Measurements from ENCODE around the gene SLC35E1. TPM values are rescaled to one million over a fixed set of nuclear protein-coding genes. Genes with fewer than 3 reads are reported as not detected.

The SLC35E1 gene
- total and polyA plus RNA-seq, 2 of the 4 experiments (the other 2 are of a cell fraction): 22.6 to 38.0 TPM

DNA sequence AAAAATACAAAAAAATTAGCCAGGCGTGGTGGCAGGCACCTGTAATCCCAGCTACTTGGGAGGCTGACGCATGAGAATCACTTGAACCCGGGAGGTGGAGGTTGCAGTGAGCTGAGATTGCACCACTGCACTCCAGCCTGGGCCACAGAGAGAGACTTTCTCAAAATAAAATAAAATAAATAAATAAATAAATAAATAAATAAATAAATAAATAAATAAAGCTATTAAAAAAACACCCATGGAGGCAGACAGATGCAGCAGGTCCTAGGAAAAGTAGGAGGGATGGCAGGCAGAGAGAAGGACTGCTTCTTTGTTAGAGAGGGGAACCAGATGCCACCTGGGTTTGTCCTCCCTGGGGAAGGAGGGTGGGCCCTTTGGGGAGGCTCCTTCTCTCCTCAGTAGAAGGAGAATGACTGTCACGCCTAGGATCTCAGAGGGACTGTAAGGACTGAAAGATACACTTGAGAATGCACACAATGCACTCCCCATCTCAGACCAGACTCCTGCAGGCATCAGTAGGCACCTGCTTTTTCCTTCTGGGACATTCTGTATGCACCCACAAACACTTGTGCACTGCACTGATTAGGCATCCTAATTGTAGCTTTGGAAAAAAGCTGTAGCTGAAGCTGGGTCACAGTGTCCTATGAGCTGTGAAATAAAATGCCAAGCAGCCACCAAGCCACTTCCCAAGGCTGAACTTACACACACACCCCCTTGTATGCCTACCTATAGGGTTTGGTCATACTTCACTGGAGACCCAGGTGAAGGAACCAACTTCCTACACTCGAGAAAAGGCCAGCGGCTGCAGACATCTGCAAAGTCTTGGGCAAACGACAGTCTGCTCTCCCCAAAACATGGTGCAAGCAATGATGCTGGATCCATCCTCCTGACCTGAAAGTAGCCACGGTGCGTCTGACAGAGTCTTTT is 18.9 kb upstream of the SLC35E1 start:
- H2AK5ac ChIP-seq (ENCODE audit: low read depth, low read length): no peak overlapping the region
- H4K8ac ChIP-seq (ENCODE audit: low read depth in 2 of 2, low read length in 2 of 2): no peak overlapping the region
- H3K9me3 ChIP-seq (ENCODE audit: control insufficient read depth, insufficient read depth, low read length): no peaks in the 10 kb centered on the region
- H3K9me1 ChIP-seq (ENCODE audit: insufficient read depth, low read length): peaks cover 69% of the 10 kb centered on the region
- BruUV-seq (replicated peaks): no TSS peak
- no peak overlapping the region for H3K27ac ChIP-seq (ENCODE audit: insufficient read depth, low read length)
- no peak overlapping the region for H3K9ac ChIP-seq (ENCODE audit: low read depth, low read length)
- no peak overlapping the region for H3K14ac ChIP-seq (replicated peaks; ENCODE audit: low read depth, low read length)
- peaks cover 30% of the 10 kb centered on the region for H3K4me1 ChIP-seq (ENCODE audit: control insufficient read depth, insufficient read depth, low read length)
- CTCF ChIA-PET: no interaction called here
- intact Hi-C loops (cut with micrococcal nuclease) (no loop called here), dilution Hi-C loops (cut with HindIII; ENCODE audit: low sequenced_read_pairs, unreplicated experiment) (no loop called here), in situ Hi-C loops (cut with MboI; ENCODE audit: low sequenced_read_pairs) (no loop called here)
- POLR2A ChIA-PET (ENCODE audit: unreplicated experiment): no interaction called here
- peaks cover 100% of the 10 kb centered on the region for H4K20me1 ChIP-seq (ENCODE audit: insufficient read depth, low read length)
- H3K27me3 ChIP-seq (ENCODE audit: control insufficient read depth, insufficient read depth, low read length): no peaks in the 10 kb centered on the region
- H3K18ac ChIP-seq (ENCODE audit: low read depth, low read length): no peak overlapping the region
- no peak overlapping the region for H2AFZ ChIP-seq (replicated peaks; ENCODE audit: low read length, poor library complexity)
- H4K91ac ChIP-seq (ENCODE audit: insufficient read depth, low read depth, low read length): no peak overlapping the region
- DNase-seq (no peak), ATAC-seq (ENCODE audit: low read depth) (no peak)
- no peak overlapping the region for H2BK20ac ChIP-seq (ENCODE audit: low read depth, low read length)
- 71% methylated on average over 3 of the region's 9 CpGs; no CpG with 5 or more reads in 1 of the 2 experiments for WGBS, 2 experiments (ENCODE audit: extremely low coverage in 2 of 2, insufficient read length in 1 of 2)
- no peak overlapping the region for H2BK120ac ChIP-seq (ENCODE audit: low read depth, low read length)
- H3K4ac ChIP-seq (ENCODE audit: low read depth, low read length): no peak overlapping the region; the same call in 1 of the 2 replicates
- H2BK15ac ChIP-seq (ENCODE audit: low read depth, low read length): no peak overlapping the region
- H3K56ac ChIP-seq (ENCODE audit: extremely low read depth, insufficient read depth, low read length): no peak overlapping the region
- no peak overlapping the region for H3K4me3 ChIP-seq (ENCODE audit: insufficient read depth, low read depth, low read length)
- H3K23ac ChIP-seq (ENCODE audit: low read depth, low read length): no peak overlapping the region
- H2BK5ac ChIP-seq (ENCODE audit: low read depth, low read length, poor library complexity, severe bottlenecking): no peak overlapping the region
- no peak overlapping the region for H4K5ac ChIP-seq (ENCODE audit: low read depth, low read length)
- no peak overlapping the region for H2AK9ac ChIP-seq (replicated peaks; ENCODE audit: low read depth, low read length, poor library complexity)
- no peaks in the 10 kb centered on the region for H3K36me3 ChIP-seq (ENCODE audit: control insufficient read depth, insufficient read depth, low read length)
- no peak overlapping the region for H3K4me2 ChIP-seq (ENCODE audit: low read depth, low read length)
- H3K79me1 ChIP-seq (ENCODE audit: low read depth in 1 of 2, low read length in 2 of 2): peaks cover 34 to 97% of the 10 kb centered on the region in 2 experiments
- no peak for TF ChIP-seq RAD21 (IDR thresholded peaks at IDR 0.05; ENCODE audit: low read length)
- no peak for TF ChIP-seq BHLHE40 (IDR thresholded peaks at IDR 0.05; ENCODE audit: low read depth, low read length)
- TF ChIP-seq RFX5 (IDR thresholded peaks at IDR 0.05; ENCODE audit: low read depth, low read length): no peak
- TF ChIP-seq MAZ (IDR thresholded peaks at IDR 0.05; ENCODE audit: borderline replicate concordance, low read depth, low read length): no peak
- TF ChIP-seq RCOR1 (IDR thresholded peaks at IDR 0.05; ENCODE audit: insufficient replicate concordance, low read length): no peak
- TF ChIP-seq MAFK (IDR thresholded peaks at IDR 0.05; ENCODE audit: low read depth, low read length): no peak
- TF ChIP-seq SMC3 (IDR thresholded peaks at IDR 0.05; ENCODE audit: low read depth, low read length): no peak
- no peak for TF ChIP-seq NFE2L2 (IDR thresholded peaks at IDR 0.05; ENCODE audit: low read depth, low read length)
- no peak for TF ChIP-seq CEBPB (IDR thresholded peaks at IDR 0.05; ENCODE audit: low read depth, low read length)
- no peak for TF ChIP-seq CHD1 (IDR thresholded peaks at IDR 0.05; ENCODE audit: low read depth, low read length)
- TF ChIP-seq MXI1 (IDR thresholded peaks at IDR 0.05; ENCODE audit: borderline replicate concordance, low read depth, low read length): no peak
- TF ChIP-seq, protein P1, sequence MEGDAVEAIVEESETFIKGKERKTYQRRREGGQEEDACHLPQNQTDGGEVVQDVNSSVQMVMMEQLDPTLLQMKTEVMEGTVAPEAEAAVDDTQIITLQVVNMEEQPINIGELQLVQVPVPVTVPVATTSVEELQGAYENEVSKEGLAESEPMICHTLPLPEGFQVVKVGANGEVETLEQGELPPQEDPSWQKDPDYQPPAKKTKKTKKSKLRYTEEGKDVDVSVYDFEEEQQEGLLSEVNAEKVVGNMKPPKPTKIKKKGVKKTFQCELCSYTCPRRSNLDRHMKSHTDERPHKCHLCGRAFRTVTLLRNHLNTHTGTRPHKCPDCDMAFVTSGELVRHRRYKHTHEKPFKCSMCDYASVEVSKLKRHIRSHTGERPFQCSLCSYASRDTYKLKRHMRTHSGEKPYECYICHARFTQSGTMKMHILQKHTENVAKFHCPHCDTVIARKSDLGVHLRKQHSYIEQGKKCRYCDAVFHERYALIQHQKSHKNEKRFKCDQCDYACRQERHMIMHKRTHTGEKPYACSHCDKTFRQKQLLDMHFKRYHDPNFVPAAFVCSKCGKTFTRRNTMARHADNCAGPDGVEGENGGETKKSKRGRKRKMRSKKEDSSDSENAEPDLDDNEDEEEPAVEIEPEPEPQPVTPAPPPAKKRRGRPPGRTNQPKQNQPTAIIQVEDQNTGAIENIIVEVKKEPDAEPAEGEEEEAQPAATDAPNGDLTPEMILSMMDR (conservative IDR thresholded peaks at IDR 0.05; ENCODE audit: low read depth, low read length): no peak
- TF ChIP-seq POLR2A (IDR thresholded peaks at IDR 0.05; ENCODE audit: low read depth, low read length): no peak
- TF ChIP-seq, protein P2, sequence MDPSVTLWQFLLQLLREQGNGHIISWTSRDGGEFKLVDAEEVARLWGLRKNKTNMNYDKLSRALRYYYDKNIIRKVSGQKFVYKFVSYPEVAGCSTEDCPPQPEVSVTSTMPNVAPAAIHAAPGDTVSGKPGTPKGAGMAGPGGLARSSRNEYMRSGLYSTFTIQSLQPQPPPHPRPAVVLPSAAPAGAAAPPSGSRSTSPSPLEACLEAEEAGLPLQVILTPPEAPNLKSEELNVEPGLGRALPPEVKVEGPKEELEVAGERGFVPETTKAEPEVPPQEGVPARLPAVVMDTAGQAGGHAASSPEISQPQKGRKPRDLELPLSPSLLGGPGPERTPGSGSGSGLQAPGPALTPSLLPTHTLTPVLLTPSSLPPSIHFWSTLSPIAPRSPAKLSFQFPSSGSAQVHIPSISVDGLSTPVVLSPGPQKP (IDR thresholded peaks at IDR 0.05; ENCODE audit: borderline replicate concordance, low read depth, low read length): no peak
- TF ChIP-seq, protein P3, sequence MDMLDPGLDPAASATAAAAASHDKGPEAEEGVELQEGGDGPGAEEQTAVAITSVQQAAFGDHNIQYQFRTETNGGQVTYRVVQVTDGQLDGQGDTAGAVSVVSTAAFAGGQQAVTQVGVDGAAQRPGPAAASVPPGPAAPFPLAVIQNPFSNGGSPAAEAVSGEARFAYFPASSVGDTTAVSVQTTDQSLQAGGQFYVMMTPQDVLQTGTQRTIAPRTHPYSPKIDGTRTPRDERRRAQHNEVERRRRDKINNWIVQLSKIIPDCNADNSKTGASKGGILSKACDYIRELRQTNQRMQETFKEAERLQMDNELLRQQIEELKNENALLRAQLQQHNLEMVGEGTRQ (IDR thresholded peaks at IDR 0.05; ENCODE audit: low read depth, low read length): no peak

Data from IMR-90 (cell line).